Mucosa of stomach (tissue), 1 donor: ENCODE measurements around the gene OMP.

ENCODE experiments used
- H3K27me3 ChIP-seq: one replicate; pipeline ENCODE4 v1.7.0; 2013; ENCODE audit warnings: mild to moderate bottlenecking, low read length; ENCODE audit not compliant: control insufficient read depth, insufficient read depth
- H3K36me3 ChIP-seq: one replicate; pipeline ENCODE4 v1.7.0; 2013; ENCODE audit warnings: low read length; ENCODE audit not compliant: control insufficient read depth, insufficient read depth
- H3K4me1 ChIP-seq: one replicate; pipeline ENCODE4 v1.7.0; 2013; ENCODE audit warnings: mild to moderate bottlenecking, low read length; ENCODE audit not compliant: control insufficient read depth, insufficient read depth
- H3K4me3 ChIP-seq: one replicate; pipeline ENCODE4 v1.7.0; 2013; ENCODE audit warnings: low read length
- H3K9ac ChIP-seq: one replicate; pipeline ENCODE4 v1.7.0; 2013; ENCODE audit warnings: mild to moderate bottlenecking, low read length, moderate library complexity
- H3K9me3 ChIP-seq: one replicate; pipeline ENCODE4 v1.7.0; 2013; ENCODE audit warnings: mild to moderate bottlenecking, low read length, moderate library complexity; ENCODE audit not compliant: control insufficient read depth
- donor health status: Pancreatic carcinoma.

The OMP gene

DNA sequence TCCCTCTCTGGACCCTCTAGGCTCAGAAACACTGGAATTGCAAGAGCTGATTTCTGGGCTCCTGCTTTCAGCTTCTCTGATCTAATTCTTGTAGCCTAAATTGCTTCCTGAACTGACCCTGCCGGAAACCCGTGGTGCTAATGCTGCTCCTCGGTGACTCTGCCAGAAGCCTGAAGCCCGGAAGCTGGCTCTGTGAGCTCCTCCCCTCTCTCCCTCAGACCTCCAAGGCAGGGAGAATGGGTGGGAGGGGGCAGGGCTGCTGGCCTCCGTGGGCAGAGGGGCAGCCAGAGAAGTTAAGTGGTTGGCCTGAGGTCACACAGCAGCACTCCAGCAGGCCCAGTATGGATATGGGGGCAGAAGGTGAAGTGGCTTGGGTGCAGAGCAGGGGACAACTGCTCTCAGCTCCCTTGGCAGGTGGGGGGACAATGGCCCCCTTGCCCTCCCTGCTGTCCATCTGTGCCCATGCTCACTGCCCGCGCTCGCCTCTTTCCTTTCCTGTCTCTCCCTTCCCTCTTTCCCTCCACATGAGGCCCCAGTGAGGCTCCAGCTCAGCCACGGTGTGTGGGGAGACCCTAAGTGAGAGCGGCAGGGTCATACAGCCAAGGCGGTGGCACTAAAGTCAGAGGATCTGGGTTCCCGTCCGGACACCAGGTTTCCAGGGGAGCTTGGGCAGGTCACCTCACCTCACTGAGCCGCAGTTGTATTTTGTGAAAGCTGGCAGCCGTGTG lies 19.6 kb upstream of the OMP start:
- Histone ChIP-seq H3K4me3 (no peak overlapping the region), H3K36me3 (peaks cover 8% of the 10 kb centered on the region), H3K9ac (peak overlapping the region; percentile 60), H3K4me1 (peaks cover 78% of the 10 kb centered on the region), H3K27me3 (no peaks in the 10 kb centered on the region), H3K9me3 (no peaks in the 10 kb centered on the region)

GRCh38 chr11:77083566-77084245 lies 18.9 kb upstream of the OMP start:
- Histone ChIP-seq H3K4me3 (no peak overlapping the region), H3K9me3 (no peaks in the 10 kb centered on the region), H3K9ac (peak overlapping the region; percentile 60), H3K4me1 (peaks cover 85% of the 10 kb centered on the region), H3K27me3 (no peaks in the 10 kb centered on the region), H3K36me3 (peaks cover 8% of the 10 kb centered on the region)

DNA sequence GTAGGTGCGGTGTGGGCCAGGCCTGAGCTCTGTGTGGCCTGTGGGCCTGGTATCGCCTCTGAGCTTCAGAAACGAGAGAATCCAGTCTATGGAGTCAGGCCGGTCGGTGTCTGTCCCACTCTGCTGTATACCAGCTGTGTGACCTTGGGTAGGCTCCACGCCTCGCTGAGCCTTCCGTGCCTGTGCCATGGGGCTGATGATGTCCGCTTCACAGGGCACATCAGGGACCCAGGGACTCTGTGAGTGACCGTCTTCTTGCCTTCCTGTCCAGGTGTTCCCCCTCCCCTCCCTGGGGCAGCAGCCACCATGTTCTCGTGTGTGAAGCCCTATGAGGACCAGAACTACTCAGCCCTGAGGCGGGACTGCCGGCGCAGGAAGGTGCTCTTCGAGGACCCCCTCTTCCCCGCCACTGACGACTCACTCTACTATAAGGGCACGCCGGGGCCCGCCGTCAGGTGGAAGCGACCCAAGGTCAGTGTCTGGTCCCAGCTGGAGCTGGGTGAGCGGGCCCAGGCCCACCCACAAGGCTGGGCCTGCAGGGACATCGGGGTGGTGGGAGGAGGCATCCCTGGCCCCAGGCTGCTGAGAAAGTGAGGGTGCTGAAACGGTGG lies 18.0 kb upstream of the OMP start:
- Histone ChIP-seq H3K4me3 (no peak overlapping the region), H3K9ac (peak overlapping the region; percentile 27), H3K27me3 (no peaks in the 10 kb centered on the region), H3K9me3 (no peaks in the 10 kb centered on the region), H3K36me3 (peaks cover 8% of the 10 kb centered on the region), H3K4me1 (peaks cover 95% of the 10 kb centered on the region)

GRCh38 chr11:77085652-77086051 lies 17.0 kb upstream of the OMP start:
- peaks cover 95% of the 10 kb centered on the region for H3K4me1 ChIP-seq
- no peaks in the 10 kb centered on the region for H3K27me3 ChIP-seq
- H3K9me3 ChIP-seq, result no peaks in the 10 kb centered on the region
- peak overlapping the region; percentile 70 for H3K9ac ChIP-seq
- H3K4me3 ChIP-seq, result no peak overlapping the region
- peaks cover 8% of the 10 kb centered on the region for H3K36me3 ChIP-seq

- no peaks in the 10 kb centered on the region for H3K27me3 ChIP-seq
- H3K4me1 ChIP-seq, result peaks cover 95% of the 10 kb centered on the region
- H3K9ac ChIP-seq, result peak overlapping the region; percentile 70
- no peak overlapping the region for H3K4me3 ChIP-seq
- H3K36me3 ChIP-seq, result peaks cover 8% of the 10 kb centered on the region
- no peaks in the 10 kb centered on the region for H3K9me3 ChIP-seq
These were observed 15.8 kb upstream of the OMP start for GRCh38 chr11:77086521-77087472.

DNA sequence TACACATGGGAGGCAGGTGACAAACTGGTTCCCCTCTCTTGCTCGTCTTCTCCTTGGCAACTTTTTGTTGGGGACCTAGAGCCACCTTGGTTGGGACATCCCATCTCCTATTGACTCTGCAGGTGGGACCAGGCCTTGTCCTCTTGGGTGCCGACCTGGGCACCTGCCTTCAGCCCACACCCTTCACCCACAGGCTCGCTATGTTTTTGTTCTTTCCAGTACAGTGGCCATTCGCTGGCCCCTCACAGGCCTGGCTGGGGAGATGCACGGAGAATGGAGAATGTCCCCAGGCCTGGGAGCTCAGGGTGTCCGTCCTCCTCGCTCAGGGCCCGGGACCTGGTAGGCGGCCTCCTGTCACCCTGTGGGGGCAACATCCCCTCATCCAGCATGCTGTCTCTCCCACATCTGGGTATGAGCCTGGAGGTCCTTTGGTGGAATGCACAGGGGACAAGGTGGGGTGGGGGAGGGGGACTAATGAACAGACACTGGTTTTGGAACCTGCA lies 14.9 kb upstream of the OMP start:
- Histone ChIP-seq H3K36me3 (peaks cover 8% of the 10 kb centered on the region), H3K4me3 (no peak overlapping the region), H3K9me3 (no peaks in the 10 kb centered on the region), H3K9ac (peak overlapping the region; percentile 16), H3K27me3 (no peaks in the 10 kb centered on the region), H3K4me1 (peaks cover 85% of the 10 kb centered on the region)

GRCh38 chr11:77088236-77089003 lies 14.2 kb upstream of the OMP start:
- Histone ChIP-seq H3K4me1 (peaks cover 79% of the 10 kb centered on the region), H3K9me3 (no peaks in the 10 kb centered on the region), H3K9ac (peak overlapping the region; percentile 16), H3K36me3 (peaks cover 8% of the 10 kb centered on the region), H3K27me3 (no peaks in the 10 kb centered on the region), H3K4me3 (no peak overlapping the region)

DNA sequence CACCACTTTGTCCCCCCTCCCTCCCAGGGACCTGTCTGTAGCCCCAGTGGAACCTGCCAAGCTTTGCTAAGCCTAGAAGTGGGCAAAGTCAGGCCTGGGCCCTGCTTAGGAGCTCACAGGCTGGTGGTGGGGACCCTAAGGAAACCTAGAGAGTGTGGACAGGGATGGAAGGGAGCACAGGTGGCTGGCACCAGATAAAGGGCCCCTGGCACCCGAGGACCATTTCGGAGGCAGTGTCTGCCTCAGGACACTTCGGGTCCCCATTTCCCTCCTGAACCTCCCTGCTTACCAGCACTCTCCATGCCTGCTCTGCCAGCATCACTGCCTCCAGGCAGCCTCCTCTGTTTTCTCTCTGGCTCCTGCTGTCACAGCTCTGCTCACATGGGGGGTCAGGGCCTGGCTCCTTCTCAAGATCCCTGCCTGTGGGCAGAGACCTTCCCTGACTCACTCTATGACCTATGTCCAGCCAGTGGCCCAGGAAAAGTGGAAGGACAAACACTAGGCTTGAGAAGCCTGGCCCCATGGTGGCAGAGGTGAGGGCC lies 13.6 kb upstream of the OMP start:
- H3K9ac ChIP-seq, result peak overlapping the region; percentile 45

GRCh38 chr11:77090046-77090372 lies 12.6 kb upstream of the OMP start:
- peaks cover 74% of the 10 kb centered on the region for H3K4me1 ChIP-seq
- no peaks in the 10 kb centered on the region for H3K27me3 ChIP-seq
- H3K9ac ChIP-seq, result no peak overlapping the region
- H3K36me3 ChIP-seq, result peaks cover 18% of the 10 kb centered on the region
- H3K9me3 ChIP-seq, result no peaks in the 10 kb centered on the region
- no peak overlapping the region for H3K4me3 ChIP-seq

More for the DNA sequence above, 13.6 kb upstream of the OMP start:
- Histone ChIP-seq H3K9me3 (no peaks in the 10 kb centered on the region), H3K36me3 (peaks cover 9% of the 10 kb centered on the region), H3K4me1 (peaks cover 74% of the 10 kb centered on the region), H3K4me3 (no peak overlapping the region), H3K27me3 (no peaks in the 10 kb centered on the region)

- no peaks in the 10 kb centered on the region for H3K9me3 ChIP-seq
- H3K36me3 ChIP-seq, result peaks cover 20% of the 10 kb centered on the region
- H3K27me3 ChIP-seq, result no peaks in the 10 kb centered on the region
- no peak overlapping the region for H3K9ac ChIP-seq
- peaks cover 76% of the 10 kb centered on the region for H3K4me1 ChIP-seq
- no peak overlapping the region for H3K4me3 ChIP-seq
These were observed 12.1 kb upstream of the OMP start for GRCh38 chr11:77090373-77091111.
